CD14-positive monocyte (primary cell): ENCODE data around the gene CYP27B1. TPM values are rescaled to one million over a fixed set of nuclear protein-coding genes. Genes with fewer than 3 reads are reported as not detected.

ENCODE experiments used
- DNase-seq, 3 donors: peaks; one replicate each; pipeline ENCODE4 v3.0.0-alpha.2; 2011 to 2022
- H2AFZ ChIP-seq: 2 replicates; pipeline ENCODE4 v1.6.0; 2012; ENCODE audit warnings: mild to moderate bottlenecking, low read depth, low read length, inconsistent platforms; ENCODE audit not compliant: insufficient read depth, poor library complexity, severe bottlenecking
- H3K27ac ChIP-seq, 2 donors: 1 replicate in 1 of 2; 2 replicates in 1 of 2; pipeline ENCODE4 v1.5.1; 2012 to 2013; ENCODE audit warnings: low read length in 2 of 2, control low read depth in 1 of 2, inconsistent platforms in 1 of 2, low read depth in 1 of 2, mild to moderate bottlenecking in 1 of 2
- H3K27me3 ChIP-seq, 2 donors: one replicate each; pipeline versions ENCODE4 v1.6.0 to v1.6.1; 2011 to 2013; ENCODE audit warnings: low read length in 2 of 2; ENCODE audit not compliant: control insufficient read depth in 2 of 2, insufficient read depth in 2 of 2
- H3K36me3 ChIP-seq, 2 donors: replicated peaks in 1 of 2; 1 replicate in 1 of 2; 2 replicates in 1 of 2; pipeline versions ENCODE4 v1.5.1 to v1.6.1; 2012 to 2013; ENCODE audit warnings: low read length in 2 of 2, control low read depth in 1 of 2, inconsistent platforms in 1 of 2, mild to moderate bottlenecking in 1 of 2; ENCODE audit not compliant: insufficient read depth in 2 of 2, control insufficient read depth in 1 of 2
- H3K4me1 ChIP-seq, 2 donors: 1 replicate in 1 of 2; 2 replicates in 1 of 2; pipeline versions ENCODE4 v1.5.1 to v1.6.1; 2012 to 2013; ENCODE audit warnings: low read length in 2 of 2, control low read depth in 1 of 2, inconsistent platforms in 1 of 2, mild to moderate bottlenecking in 1 of 2, moderate library complexity in 1 of 2; ENCODE audit not compliant: insufficient read depth in 2 of 2, control insufficient read depth in 1 of 2
- H3K4me2 ChIP-seq: replicated peaks from 2 replicates; pipeline ENCODE3; 2012; ENCODE audit warnings: low read length, moderate library complexity, mild to moderate bottlenecking; ENCODE audit not compliant: poor library complexity, severe bottlenecking; ENCODE audit errors: extremely low read depth
- H3K4me3 ChIP-seq, 3 experiments: fragments of 200-600 bp in 1 of 3; sonication (generic) in 1 of 3; replicated peaks in 1 of 3; 1 replicate in 2 of 3; 2 replicates in 1 of 3; pipeline ENCODE4 v1.5.1; 2011 to 2013; ENCODE audit warnings: low read length in 3 of 3, mild to moderate bottlenecking in 3 of 3, control low read depth in 2 of 3, low read depth in 2 of 3, inconsistent platforms in 1 of 3, moderate library complexity in 1 of 3
- H3K79me2 ChIP-seq: 2 replicates; pipeline ENCODE4 v1.6.0; 2012; ENCODE audit warnings: mild to moderate bottlenecking, control low read depth, inconsistent platforms, low read length, moderate library complexity; ENCODE audit not compliant: insufficient read depth
- H3K9ac ChIP-seq: 2 replicates; pipeline ENCODE4 v1.6.0; 2017; ENCODE audit warnings: low read length, mild to moderate bottlenecking; ENCODE audit not compliant: insufficient read depth, poor library complexity, severe bottlenecking
- H3K9me3 ChIP-seq, 2 donors: replicated peaks in 1 of 2; 1 replicate in 1 of 2; 2 replicates in 1 of 2; pipeline versions ENCODE4 v1.5.1 to v1.6.1; 2012 to 2013; ENCODE audit warnings: low read length in 2 of 2, control low read depth in 1 of 2; ENCODE audit not compliant: control insufficient read depth in 1 of 2, insufficient read depth in 1 of 2
- H4K20me1 ChIP-seq: 2 replicates; pipeline ENCODE4 v1.6.0; 2012; ENCODE audit warnings: mild to moderate bottlenecking, low read length, control low read depth, moderate library complexity; ENCODE audit not compliant: insufficient read depth
- H3K27ac Mint-ChIP-seq, 7 donors: one replicate each; pipeline ENCODE4 v1.8.0; 2020; ENCODE audit warnings: mild to moderate bottlenecking in 7 of 7, mixed read lengths in 7 of 7, moderate library complexity in 6 of 7, inconsistent platforms in 2 of 7
- H3K27me3 Mint-ChIP-seq, 3 donors: one replicate each; pipeline ENCODE4 v1.8.0; 2021 to 2022; ENCODE audit warnings: low read depth in 3 of 3, mild to moderate bottlenecking in 3 of 3, mixed read lengths in 3 of 3, moderate library complexity in 3 of 3, inconsistent platforms in 1 of 3
- H3K36me3 Mint-ChIP-seq, 2 donors: one replicate each; pipeline ENCODE4 v1.8.0; 2020; ENCODE audit warnings: mixed read lengths in 2 of 2, inconsistent platforms in 1 of 2, mild to moderate bottlenecking in 1 of 2
- H3K4me1 Mint-ChIP-seq: one replicate; pipeline ENCODE4 v1.8.0; 2020; ENCODE audit warnings: mild to moderate bottlenecking, mixed read lengths
- H3K4me3 Mint-ChIP-seq, 2 donors: one replicate each; pipeline ENCODE4 v1.8.0; 2020; ENCODE audit warnings: mild to moderate bottlenecking in 2 of 2, mixed read lengths in 2 of 2, moderate library complexity in 1 of 2
- H3K9me3 Mint-ChIP-seq, 7 donors: one replicate each; pipeline ENCODE4 v1.8.0; 2020 to 2022; ENCODE audit warnings: mixed read lengths in 7 of 7, mild to moderate bottlenecking in 6 of 7, moderate library complexity in 6 of 7, inconsistent platforms in 2 of 7
- CTCF ChIP-seq: fragments of 200-600 bp; IDR thresholded peaks from one replicate; pipeline ENCODE4 v1.8.0; 2022; ENCODE audit warnings: antibody characterized with exemption, mild to moderate bottlenecking
- WGBS: methylation state at CpG from one replicate; pipeline ENCODE4 v1.1.5; 2013; ENCODE audit warnings: missing lambda C conversion rate; ENCODE audit not compliant: insufficient coverage; 5-methylcytosine and 5-hydroxymethylcytosine counted together
- intact Hi-C, 2 donors: fragments of 100-400 bp; cut with micrococcal nuclease; formaldehyde crosslinking; loops; one replicate each; pipeline versions ENCODE4 v1.15.0 to v1.15.1; 2023
- polyA plus RNA-seq, 3 donors: library from polyadenylated mRNA; depleted of rRNA in 1 of 3; unstranded in 2 of 3; stranded (reverse) in 1 of 3; fragments of 300-500 nt in 2 of 3; fragments of >200 nt in 1 of 3; fragmentation: Illumina TruSeq in 2 of 3; gene quantifications; 1 replicate in 2 of 3; 2 replicates in 1 of 3; pipeline ENCODE4 v1.2.3, GENCODE V29; 2012 to 2021

Gene CYP27B1
- polyA plus RNA-seq, 3 donors = 0.81 TPM; not detected in 2

GRCh38 chr12:57751432-57751787 is 15.5 kb downstream of the CYP27B1 start:
- Mint-ChIP-seq H3K36me3 (peaks cover 22 to 41% of the 10 kb centered on the region in 2 donors), H3K4me1 (peaks cover 37% of the 10 kb centered on the region), H3K27me3 (peaks cover 7 to 13% (median 7%) of the 10 kb centered on the region in 3 donors), H3K4me3 (peak overlapping the region; percentile 82 to 96), H3K9me3 (no peaks in the 10 kb centered on the region), H3K27ac (peak overlapping the region; percentile 84 to 95 (median 89))
- H4K20me1 ChIP-seq = no peaks in the 10 kb centered on the region
- H3K9me3 ChIP-seq = no peaks in the 10 kb centered on the region
- 18% methylated on average over 7 of the region's 8 CpGs for WGBS
- H3K4me1 ChIP-seq = peaks cover 32 to 37% of the 10 kb centered on the region in 2 donors
- peak overlapping the region; percentile 92 for H2AFZ ChIP-seq
- DNase-seq = no peak
- peaks cover 14 to 38% of the 10 kb centered on the region in 2 donors for H3K36me3 ChIP-seq
- peaks cover 27% of the 10 kb centered on the region for H3K79me2 ChIP-seq
- H3K9ac ChIP-seq = peak overlapping the region; percentile 72
- no peak for TF ChIP-seq CTCF
- peak overlapping the region; percentile 36 to 81 (median 68) for H3K4me3 ChIP-seq
- peak overlapping the region; percentile 88 for H3K4me2 ChIP-seq
- peak overlapping the region; percentile 79 to 82 for H3K27ac ChIP-seq
- H3K27me3 ChIP-seq = peaks cover 0 to 7% of the 10 kb centered on the region in 2 donors
- intact Hi-C loops = loop anchor here in 1 of 2 donors (10.0 kb wide), 1 partner anchor 207 kb away; the partner anchor contains the start of gene DCTN2

- H3K9me3 ChIP-seq = no peaks in the 10 kb centered on the region
- peak overlapping the region in 6 of 7 donors; percentile 84 to 92 (median 88) for H3K27ac Mint-ChIP-seq
- peak overlapping the region in 1 of 3 experiments; percentile 81 for H3K4me3 ChIP-seq
- no peak for TF ChIP-seq CTCF
- peaks cover 7 to 13% (median 7%) of the 10 kb centered on the region in 3 donors for H3K27me3 Mint-ChIP-seq
- H3K4me2 ChIP-seq = peak overlapping the region; percentile 88
- no peaks in the 10 kb centered on the region for H4K20me1 ChIP-seq
- intact Hi-C loops = loop anchor here in 1 of 2 donors (10.0 kb wide), 1 partner anchor 206 kb away; the partner anchor contains the start of gene DCTN2
- peaks cover 27% of the 10 kb centered on the region for H3K79me2 ChIP-seq
- H3K9me3 Mint-ChIP-seq = no peaks in the 10 kb centered on the region
- peaks cover 37% of the 10 kb centered on the region for H3K4me1 Mint-ChIP-seq
- H3K36me3 Mint-ChIP-seq = peaks cover 22 to 43% of the 10 kb centered on the region in 2 donors
- WGBS = 91% methylated on average over 10 of the region's 15 CpGs
- H2AFZ ChIP-seq = peak overlapping the region; percentile 92
- H3K9ac ChIP-seq = peak overlapping the region; percentile 72
- peaks cover 0 to 7% of the 10 kb centered on the region in 2 donors for H3K27me3 ChIP-seq
- H3K27ac ChIP-seq = peak overlapping the region; percentile 79 to 82
- H3K36me3 ChIP-seq = peaks cover 14 to 39% of the 10 kb centered on the region in 2 donors
- peak overlapping the region; percentile 82 to 96 for H3K4me3 Mint-ChIP-seq
- H3K4me1 ChIP-seq = peaks cover 27 to 32% of the 10 kb centered on the region in 2 donors
- no peak for DNase-seq
These were observed 16.1 kb downstream of the CYP27B1 start for GRCh38 chr12:57750561-57751431.
